NCI-H510A (cell line): Measurements from ENCODE around the gene ITIH2.
"Not testable (repeated sequence)": the region's sequence is repeated elsewhere in the genome, so short reads cannot be mapped to it uniquely, and the experiment has no call there.

Experiments
- DNase-seq: peaks from one replicate; lab custom pipeline; 2025; lab: John Stamatoyannopoulos, UW

ITIH2 gene

DNA sequence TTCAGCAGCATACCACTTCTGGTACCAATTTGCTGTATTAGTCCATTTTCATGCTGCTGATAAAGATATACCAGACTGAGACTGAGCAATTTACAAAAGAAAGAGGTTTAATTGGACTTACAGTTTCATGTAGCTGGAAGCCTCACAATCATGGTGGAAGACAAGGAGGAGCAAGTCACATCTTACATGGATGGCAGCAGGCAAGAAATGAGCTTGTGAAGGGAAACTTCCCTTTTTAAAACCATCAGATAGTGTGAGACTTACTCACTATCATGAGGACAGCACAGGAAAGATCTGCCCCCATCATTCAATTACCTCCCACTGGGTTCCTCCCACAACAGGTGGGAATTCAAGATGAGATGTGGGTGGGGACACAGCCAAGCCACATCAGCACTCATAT, 9.9 kb upstream of the ITIH2 start:
- not testable (repeated sequence) for DNase-seq

DNA sequence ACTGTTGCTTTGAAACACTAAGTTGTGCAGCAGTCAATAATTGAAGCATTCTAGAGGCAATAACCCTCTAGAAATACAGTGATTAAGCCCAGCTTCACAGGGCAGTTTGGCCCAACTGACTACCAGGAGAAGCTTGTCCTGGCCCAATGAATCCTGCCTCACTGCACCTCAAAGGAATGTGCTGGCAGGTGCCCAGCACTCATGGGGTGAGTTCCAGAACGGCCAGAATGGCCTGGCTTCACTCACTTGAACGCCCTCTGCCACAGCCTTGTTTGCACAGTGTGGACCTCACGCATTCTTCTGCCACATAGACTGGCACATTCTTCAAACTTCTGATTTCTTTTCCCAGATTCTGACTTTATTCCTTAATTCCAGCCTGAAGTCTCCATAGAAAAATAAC, 6.6 kb upstream of the ITIH2 start:
- no peak for DNase-seq

DNA sequence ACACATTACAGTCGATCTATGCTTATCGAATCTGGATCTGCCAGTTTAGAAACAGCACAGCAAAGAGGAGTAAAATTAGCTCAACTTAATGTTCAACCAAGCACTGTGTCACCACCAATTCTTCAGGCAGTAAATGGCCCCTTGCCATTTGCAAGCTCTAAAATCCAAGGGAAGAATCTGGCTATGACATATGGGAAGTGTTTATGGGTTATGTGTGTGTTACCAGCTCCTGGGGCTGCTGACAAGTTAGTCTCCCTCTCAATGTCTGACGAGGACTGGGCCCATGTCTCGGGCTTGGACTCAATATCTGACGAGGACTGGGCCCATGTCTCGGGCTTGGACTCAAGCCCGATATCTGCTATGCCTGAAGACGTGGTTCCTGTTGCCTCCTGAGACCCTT, 5.7 kb upstream of the ITIH2 start:
- no peak for DNase-seq

DNA sequence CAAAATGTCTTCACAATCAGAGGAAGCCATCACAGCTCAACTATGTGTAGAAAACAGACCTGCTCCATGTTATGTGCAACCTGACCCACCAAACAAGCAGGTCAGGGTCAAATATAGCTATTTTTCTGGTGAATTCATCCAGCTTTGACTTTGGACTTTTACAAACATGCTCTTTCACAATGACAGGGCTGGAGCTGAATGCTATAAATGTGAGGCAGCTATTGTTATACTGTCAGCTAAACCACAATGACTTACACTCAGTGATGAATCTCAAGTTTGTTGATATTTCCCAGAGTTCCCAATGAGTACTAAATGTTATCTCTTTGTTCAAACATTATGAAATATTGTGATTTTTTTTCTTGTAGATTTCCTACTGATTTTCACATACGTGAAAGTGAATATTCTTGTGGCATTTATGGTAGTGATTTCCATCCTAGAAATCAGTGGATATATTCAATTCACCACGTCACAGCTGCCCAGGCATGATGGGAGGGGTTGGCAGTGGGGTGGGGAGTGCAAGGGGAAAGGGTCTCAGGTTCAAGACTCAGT, 2.5 kb upstream of the ITIH2 start:
- DNase-seq: no peak

GRCh38 chr10:7701158-7701742, 1.9 kb upstream of the ITIH2 start:
- no peak for DNase-seq

GRCh38 chr10:7702288-7702812, 766 bp upstream of the ITIH2 start:
- no peak for DNase-seq

DNA sequence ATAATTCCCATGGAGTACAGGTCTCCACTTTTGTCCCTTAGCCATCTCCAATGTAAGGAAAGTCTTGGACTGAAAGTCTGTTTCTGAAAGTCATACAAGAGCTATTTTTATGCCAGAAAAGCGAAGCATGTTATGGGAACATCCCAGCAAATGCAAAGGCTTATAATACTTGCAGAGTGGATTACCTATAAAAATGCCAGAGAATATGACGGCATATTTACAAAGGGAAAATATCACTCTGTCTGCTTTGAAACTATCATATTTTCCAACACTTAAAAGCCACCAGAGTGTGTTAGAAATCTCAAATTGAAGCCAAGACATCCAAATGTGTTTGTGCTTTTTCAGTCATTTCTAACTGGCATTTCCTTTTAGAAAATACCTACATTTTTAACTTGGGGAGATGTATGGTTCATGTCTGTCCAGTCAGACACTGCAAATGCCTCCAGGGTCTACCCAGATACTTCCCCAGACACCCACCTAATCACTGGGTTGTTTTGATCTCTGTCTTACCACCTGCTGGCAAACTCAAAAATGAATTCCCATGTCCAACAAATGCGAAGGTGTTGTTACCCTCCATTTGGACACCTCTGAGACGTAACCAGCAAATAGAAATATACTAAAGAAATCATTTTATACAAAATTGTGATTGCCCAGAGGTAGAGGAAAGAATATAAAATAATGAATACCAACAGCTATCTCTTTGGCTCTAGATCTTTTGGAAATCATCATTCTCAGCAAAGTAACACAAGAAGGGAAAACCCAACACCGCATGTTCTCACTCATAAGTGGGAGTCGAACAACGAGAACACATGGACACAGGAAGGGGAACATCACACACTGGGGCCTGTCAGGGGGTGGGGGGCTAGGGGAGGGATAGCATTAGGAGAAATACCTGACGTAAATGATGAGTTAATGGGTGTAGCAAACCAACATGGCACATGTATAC, 1.2 kb downstream of the ITIH2 start:
- no peak for DNase-seq

GRCh38 chr10:7705341-7705740, 2.2 kb downstream of the ITIH2 start:
- no peak for DNase-seq

GRCh38 chr10:7706534-7707073, 3.5 kb downstream of the ITIH2 start:
- no peak for DNase-seq

GRCh38 chr10:7707102-7707501, 4.0 kb downstream of the ITIH2 start:
- no peak for DNase-seq

DNA sequence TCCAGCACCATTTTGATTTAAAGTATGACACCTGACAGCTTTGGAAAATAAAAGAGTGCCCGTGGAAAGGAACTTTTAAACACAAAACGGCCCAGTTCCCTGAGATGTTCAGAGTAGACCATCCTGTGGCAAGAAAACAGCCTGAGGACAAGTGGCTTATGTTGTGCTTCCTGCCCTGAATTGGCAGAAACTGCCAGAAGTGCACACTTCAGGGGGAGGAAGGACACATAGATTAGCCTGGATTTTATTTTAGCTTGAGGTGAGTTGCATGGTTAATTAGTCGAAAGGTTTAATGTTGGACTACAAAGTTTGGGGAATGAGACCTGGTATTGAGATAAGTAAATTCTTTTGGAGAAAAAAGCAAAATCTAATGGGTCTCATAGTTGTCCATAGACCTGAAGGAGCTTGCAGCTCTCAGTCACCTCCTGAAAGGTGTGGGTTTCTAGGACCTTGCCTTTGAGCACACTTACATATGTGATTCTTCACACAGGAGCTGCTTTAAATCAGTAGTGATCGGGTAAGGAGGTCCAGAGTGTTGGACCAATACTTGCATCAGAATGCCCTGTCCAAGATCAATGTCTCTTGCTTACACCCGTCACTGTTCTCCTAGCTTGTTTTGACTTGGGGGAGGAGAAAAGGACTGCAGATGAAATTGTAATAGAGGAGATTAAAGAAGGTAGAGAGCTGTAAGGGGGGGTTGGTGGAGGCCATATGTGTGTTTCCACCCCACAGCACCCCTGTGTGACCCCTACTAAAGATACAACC, 4.9 kb downstream of the ITIH2 start:
- DNase-seq: no peak

GRCh38 chr10:7708832-7709231, 5.7 kb downstream of the ITIH2 start:
- DNase-seq: no peak

GRCh38 chr10:7710446-7710845, 7.3 kb downstream of the ITIH2 start:
- no peak for DNase-seq

GRCh38 chr10:7711075-7711474, 8.0 kb downstream of the ITIH2 start:
- not testable (repeated sequence) for DNase-seq

- no peak for DNase-seq
These were observed 12.4 kb downstream of the ITIH2 start for GRCh38 chr10:7715515-7715914.

DNA sequence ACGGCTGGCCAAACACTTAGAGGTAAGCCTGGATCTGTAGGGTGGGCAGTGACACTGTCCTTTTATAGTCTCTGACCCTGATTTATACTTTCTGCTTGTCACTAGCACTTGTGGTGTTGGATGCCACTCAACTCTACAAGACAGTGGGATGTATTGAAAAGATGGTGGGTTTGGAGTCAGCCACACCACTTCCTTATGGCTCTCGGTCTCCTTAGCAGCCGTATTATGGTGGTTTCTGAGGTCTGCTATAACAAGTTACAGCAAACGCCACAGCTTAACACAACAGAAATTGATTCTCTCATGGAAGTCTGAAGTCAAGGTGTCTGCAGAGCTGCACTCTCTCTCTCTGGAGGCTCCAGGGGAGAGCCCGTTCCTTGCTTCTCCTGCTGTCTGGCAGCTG, 14.7 kb downstream of the ITIH2 start:
- DNase-seq: no peak

GRCh38 chr10:7718685-7719084, 15.6 kb downstream of the ITIH2 start:
- no peak for DNase-seq

- no peak for DNase-seq
These were observed 17.4 kb downstream of the ITIH2 start for GRCh38 chr10:7720478-7720877.

DNA sequence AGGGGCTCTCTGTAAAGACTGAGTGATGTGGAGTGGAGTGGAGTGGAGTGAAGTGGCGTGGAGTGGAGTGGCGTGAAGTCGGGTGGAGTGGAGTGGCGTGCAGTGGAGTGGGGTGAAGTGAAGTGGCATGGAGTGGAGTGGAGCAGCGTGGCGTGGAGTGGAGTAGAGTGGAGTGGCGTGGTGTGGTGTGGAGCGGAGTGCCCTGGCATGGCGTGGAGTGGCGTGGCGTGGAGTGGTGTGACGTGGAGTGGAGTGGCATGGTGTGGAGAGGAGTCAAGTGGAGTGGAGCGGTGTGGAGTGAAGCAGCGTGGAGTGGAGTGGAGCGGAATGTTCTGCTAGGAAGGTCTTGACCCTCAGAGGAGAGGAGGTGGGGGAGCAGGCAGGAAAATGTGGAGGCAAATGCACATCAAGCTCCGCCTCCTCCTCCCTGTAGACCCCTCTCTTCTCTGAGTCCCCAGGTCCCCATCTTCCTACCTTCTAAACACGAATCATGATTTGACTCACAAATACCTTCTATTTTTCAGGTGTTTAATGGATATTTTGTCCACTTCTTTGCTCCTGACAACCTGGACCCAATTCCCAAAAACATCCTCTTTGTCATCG, 19.9 kb downstream of the ITIH2 start:
- DNase-seq: no peak

DNA sequence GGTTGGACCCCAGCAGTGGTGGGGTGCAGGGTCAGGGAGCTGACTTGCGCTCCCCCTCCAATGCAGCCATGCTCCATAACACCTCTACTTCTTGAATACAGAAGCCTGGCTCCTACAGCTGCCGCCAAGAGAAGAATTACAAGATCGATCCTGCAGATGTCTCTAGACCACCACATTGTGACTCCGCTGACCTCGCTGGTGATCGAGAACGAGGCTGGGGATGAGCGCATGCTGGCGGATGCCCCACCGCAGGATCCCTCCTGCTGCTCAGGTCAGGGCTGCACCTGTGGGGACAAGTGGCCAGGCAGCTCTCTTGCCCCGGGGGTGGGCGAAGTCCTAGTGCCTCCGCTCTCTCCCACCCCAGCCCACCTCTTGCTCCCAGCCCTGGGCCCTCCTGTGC, 31.7 kb downstream of the ITIH2 start:
- no peak for DNase-seq

GRCh38 chr10:7738536-7739407, 35.7 kb downstream of the ITIH2 start:
- DNase-seq: no peak
